BE2C (cell line): ENCODE results near the gene AQP3.
"Not testable (repeated sequence)": the region's sequence is repeated elsewhere in the genome, so short reads cannot be mapped to it uniquely, and the experiment has no call there.

Experiments used
- DNase-seq: peaks from one replicate; pipeline ENCODE4 v3.0.0-alpha.2; 2020
- H3K27me3 ChIP-seq: fragments of 250-450 bp; sonication (Bioruptor Pico); 2 replicates; pipeline ENCODE4 v1.5.1; 2020; ENCODE audit warnings: mild to moderate bottlenecking
- H3K36me3 ChIP-seq: fragments of 250-450 bp; sonication (Bioruptor Pico); 2 replicates; pipeline ENCODE4 v1.5.1; 2020; ENCODE audit warnings: mild to moderate bottlenecking
- H3K4me1 ChIP-seq: fragments of 250-450 bp; sonication (Bioruptor Pico); 2 replicates; pipeline ENCODE4 v1.5.1; 2020
- H3K4me3 ChIP-seq: 2 replicates; pipeline ENCODE4 v1.5.1; 2011; ENCODE audit warnings: low read depth, low read length
- H3K9me3 ChIP-seq: fragments of 250-450 bp; sonication (Bioruptor Pico); 2 replicates; pipeline ENCODE4 v1.5.1; 2020
- CTCF ChIP-seq: IDR thresholded peaks from 2 replicates; pipeline ENCODE4 v1.5.1; 2012; ENCODE audit warnings: mild to moderate bottlenecking, low read depth, low read length

Gene AQP3

DNA sequence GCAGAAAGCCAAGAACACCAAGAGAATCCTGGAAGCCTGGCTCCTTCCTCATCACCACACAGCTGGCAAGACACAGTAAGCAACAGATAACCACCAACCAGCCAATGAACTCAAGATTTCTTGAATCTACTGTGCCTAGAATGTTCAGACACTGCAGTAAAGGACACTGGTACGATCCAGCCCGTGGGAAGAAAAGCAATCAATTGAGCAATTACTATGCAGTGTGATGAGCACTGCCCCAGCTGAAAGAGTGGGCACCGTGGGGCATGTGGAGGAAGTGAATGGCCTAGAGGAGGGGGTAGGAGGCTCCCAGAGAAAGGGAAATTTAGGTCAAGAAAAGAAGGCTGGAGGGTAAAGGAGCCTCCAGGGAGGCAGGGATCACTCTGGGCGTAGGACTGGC is 49.6 kb downstream of the AQP3 start:
- H3K27me3 ChIP-seq, H3K4me1 ChIP-seq, H3K4me3 ChIP-seq, DNase-seq, H3K36me3 ChIP-seq, H3K9me3 ChIP-seq: not testable (repeated sequence)

GRCh38 chr9:33395159-33395879 is 52.1 kb downstream of the AQP3 start:
- not testable (repeated sequence) for H3K9me3 ChIP-seq, DNase-seq, H3K27me3 ChIP-seq, H3K36me3 ChIP-seq, H3K4me1 ChIP-seq, H3K4me3 ChIP-seq

DNA sequence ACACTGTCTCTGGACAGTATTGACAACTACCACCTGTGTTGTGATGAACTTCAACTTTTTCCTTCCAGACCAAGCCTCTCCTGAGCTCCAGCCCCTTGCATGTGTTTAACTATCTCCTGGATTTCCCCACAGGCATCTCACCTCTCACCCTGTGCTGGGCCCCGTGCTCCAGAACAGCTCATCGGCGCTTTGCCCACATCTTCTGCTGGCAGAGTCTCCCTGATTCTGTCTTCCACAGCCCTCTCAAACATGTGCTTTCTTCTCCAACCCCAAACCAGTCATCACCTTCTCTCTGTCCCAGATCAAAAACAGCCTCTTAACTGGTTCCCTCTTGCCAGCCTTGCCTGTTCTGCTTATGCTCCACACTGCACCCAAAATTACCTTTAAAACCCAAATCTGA is 53.4 kb downstream of the AQP3 start:
- H3K27me3 ChIP-seq, H3K36me3 ChIP-seq, H3K4me1 ChIP-seq, DNase-seq, H3K9me3 ChIP-seq, H3K4me3 ChIP-seq: not testable (repeated sequence)

- no peak for DNase-seq
- H3K4me1 ChIP-seq: peaks cover 9% of the 10 kb centered on the region; the same call in 1 of the 2 replicates
- H3K27me3 ChIP-seq: no peaks in the 10 kb centered on the region
- no peaks in the 10 kb centered on the region for H3K9me3 ChIP-seq
- no peak for TF ChIP-seq CTCF
- H3K36me3 ChIP-seq: no peaks in the 10 kb centered on the region
- no peak overlapping the region for H3K4me3 ChIP-seq
Measured at GRCh38 chr9:33393581-33393980, 53.8 kb downstream of the AQP3 start.

- not testable (repeated sequence) for H3K4me1 ChIP-seq, DNase-seq
Measured at GRCh38 chr9:33392591-33393021, 54.8 kb downstream of the AQP3 start.

More at GRCh38 chr9:33392591-33393021, 54.8 kb downstream of the AQP3 start:
- H3K27me3 ChIP-seq, H3K4me3 ChIP-seq, H3K36me3 ChIP-seq, H3K9me3 ChIP-seq: not testable (repeated sequence)
